ENCODE data around the gene PDE4D. TPM values are rescaled to one million over a fixed set of nuclear protein-coding genes. Genes with fewer than 3 reads are reported as not detected.
A peak's percentile ranks its signal among the peaks of the same experiment; 100 is the strongest.
"Not testable (repeated sequence)": the region's sequence is repeated elsewhere in the genome, so short reads cannot be mapped to it uniquely, and the experiment has no call there.

PDE4D gene
- total and polyA plus RNA-seq, 2 donors = 21.2 to 30.3 TPM

DNA sequence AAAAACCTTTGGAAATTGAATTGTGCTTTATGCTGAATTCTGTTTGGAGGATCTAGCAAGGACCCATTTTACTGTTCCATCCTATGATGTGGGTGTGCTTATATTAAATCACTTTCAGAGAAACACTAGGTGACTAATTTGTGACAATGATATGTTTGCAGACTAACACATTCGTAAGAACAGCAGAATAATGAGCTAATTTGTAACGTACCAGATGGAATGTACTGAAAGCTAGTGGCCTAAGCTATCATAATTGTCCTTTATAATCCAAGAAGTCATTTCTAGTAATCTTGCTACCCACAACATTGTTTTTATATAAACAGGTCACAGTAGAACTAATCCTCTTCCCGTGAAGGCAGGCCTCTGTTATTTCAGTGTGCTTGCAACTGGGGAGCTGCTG is 292.5 kb downstream of the PDE4D start:
- no peak for DNase-seq (ENCODE audit: low read depth in 6 of 9, low spot score in 9 of 9)
- H3K4me3 ChIP-seq (ENCODE audit: low read length in 2 of 2) = no peak overlapping the region
- no peaks in the 10 kb centered on the region for H3K9me3 ChIP-seq (ENCODE audit: control insufficient read depth in 2 of 2, insufficient read depth in 1 of 2, low read length in 1 of 2)
- no peaks in the 10 kb centered on the region for H3K27me3 ChIP-seq (ENCODE audit: control insufficient read depth in 2 of 2, insufficient read depth in 1 of 2, low read length in 1 of 2)
- WGBS = 94% methylated on average over 3 of the region's 3 CpGs
- no peaks in the 10 kb centered on the region for H3K36me3 ChIP-seq (ENCODE audit: control insufficient read depth in 2 of 2, insufficient read depth in 2 of 2, low read length in 1 of 2)
- H3K27ac ChIP-seq (ENCODE audit: low read depth in 1 of 2, low read length in 1 of 2) = no peak overlapping the region
- H3K4me1 ChIP-seq (ENCODE audit: control insufficient read depth in 2 of 2, insufficient read depth in 2 of 2, low read length in 2 of 2) = no peaks in the 10 kb centered on the region

DNA sequence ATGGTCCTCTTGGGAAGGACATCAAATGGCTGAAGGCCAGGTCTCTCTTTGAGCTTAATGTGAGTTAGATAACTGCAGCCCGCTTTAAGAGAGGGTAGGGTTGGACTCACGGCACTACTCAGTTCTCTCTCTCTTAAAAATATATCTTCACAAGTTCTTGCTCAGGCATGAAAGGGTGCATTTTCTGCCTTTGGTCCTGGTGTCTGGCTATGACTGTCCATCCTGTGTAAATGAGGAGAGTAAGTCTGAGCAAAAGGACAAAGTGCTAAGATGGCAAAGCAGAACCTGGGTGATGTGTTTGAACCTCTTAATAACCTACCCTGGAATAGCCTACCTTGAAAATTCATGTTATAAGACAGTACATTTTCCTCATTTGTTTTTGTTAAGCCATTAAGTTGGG is 293.4 kb downstream of the PDE4D start:
- no peaks in the 10 kb centered on the region for H3K4me1 ChIP-seq (ENCODE audit: control insufficient read depth in 2 of 2, insufficient read depth in 2 of 2, low read length in 2 of 2)
- WGBS = 97% methylated on average over 2 of the region's 2 CpGs
- no peak overlapping the region for H3K27ac ChIP-seq (ENCODE audit: low read depth in 1 of 2, low read length in 1 of 2)
- H3K27me3 ChIP-seq (ENCODE audit: control insufficient read depth in 2 of 2, insufficient read depth in 1 of 2, low read length in 1 of 2) = no peaks in the 10 kb centered on the region
- H3K4me3 ChIP-seq (ENCODE audit: low read length in 2 of 2) = no peak overlapping the region
- no peaks in the 10 kb centered on the region for H3K9me3 ChIP-seq (ENCODE audit: control insufficient read depth in 2 of 2, insufficient read depth in 1 of 2, low read length in 1 of 2)
- no peaks in the 10 kb centered on the region for H3K36me3 ChIP-seq (ENCODE audit: control insufficient read depth in 2 of 2, insufficient read depth in 2 of 2, low read length in 1 of 2)
- no peak for DNase-seq (ENCODE audit: low read depth in 6 of 9, low spot score in 9 of 9)

DNA sequence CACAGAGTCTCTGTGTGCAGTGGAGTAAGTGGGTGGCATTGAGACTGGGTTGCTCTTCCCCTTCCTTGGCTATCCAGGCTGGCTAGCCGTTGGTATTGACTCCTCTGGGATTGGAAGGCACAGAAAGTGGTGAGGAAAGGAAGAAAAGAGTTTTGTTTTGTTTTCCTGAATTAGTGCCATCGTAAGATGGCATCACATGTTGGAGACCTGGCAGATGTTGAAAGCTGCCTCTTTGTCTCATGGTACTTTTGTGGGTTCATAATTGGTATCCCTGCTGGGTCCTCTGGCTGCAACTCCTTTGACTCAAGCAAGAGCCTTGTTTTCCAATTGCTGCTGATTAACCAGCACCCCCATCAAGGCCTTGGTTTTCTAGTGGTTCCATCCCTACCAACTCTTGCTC is 293.8 kb downstream of the PDE4D start:
- Histone ChIP-seq H3K36me3 (ENCODE audit: control insufficient read depth in 2 of 2, insufficient read depth in 2 of 2, low read length in 1 of 2) (no peaks in the 10 kb centered on the region), H3K4me1 (ENCODE audit: control insufficient read depth in 2 of 2, insufficient read depth in 2 of 2, low read length in 2 of 2) (no peaks in the 10 kb centered on the region), H3K27me3 (ENCODE audit: control insufficient read depth in 2 of 2, insufficient read depth in 1 of 2, low read length in 1 of 2) (no peaks in the 10 kb centered on the region), H3K27ac (ENCODE audit: low read depth in 1 of 2, low read length in 1 of 2) (no peak overlapping the region), H3K9me3 (ENCODE audit: control insufficient read depth in 2 of 2, insufficient read depth in 1 of 2, low read length in 1 of 2) (no peaks in the 10 kb centered on the region), H3K4me3 (ENCODE audit: low read length in 2 of 2) (no peak overlapping the region)
- DNase-seq (ENCODE audit: low read depth in 6 of 9, low spot score in 9 of 9) = no peak
- WGBS = 94% methylated on average over 2 of the region's 2 CpGs

GRCh38 chr5:59598547-59598874 is 295.0 kb downstream of the PDE4D start:
- H3K27ac ChIP-seq (ENCODE audit: low read depth in 1 of 2, low read length in 1 of 2) = peak overlapping the region in 1 of 2 donors; percentile 37
- WGBS = 28% methylated on average over 2 of the region's 2 CpGs
- no peaks in the 10 kb centered on the region for H3K9me3 ChIP-seq (ENCODE audit: control insufficient read depth in 2 of 2, insufficient read depth in 1 of 2, low read length in 1 of 2)
- H3K4me1 ChIP-seq (ENCODE audit: control insufficient read depth in 2 of 2, insufficient read depth in 2 of 2, low read length in 2 of 2) = no peaks in the 10 kb centered on the region
- no peak for DNase-seq (ENCODE audit: low read depth in 6 of 9, low spot score in 9 of 9)
- H3K27me3 ChIP-seq (ENCODE audit: control insufficient read depth in 2 of 2, insufficient read depth in 1 of 2, low read length in 1 of 2) = no peaks in the 10 kb centered on the region
- H3K36me3 ChIP-seq (ENCODE audit: control insufficient read depth in 2 of 2, insufficient read depth in 2 of 2, low read length in 1 of 2) = no peaks in the 10 kb centered on the region
- no peak overlapping the region for H3K4me3 ChIP-seq (ENCODE audit: low read length in 2 of 2)

DNA sequence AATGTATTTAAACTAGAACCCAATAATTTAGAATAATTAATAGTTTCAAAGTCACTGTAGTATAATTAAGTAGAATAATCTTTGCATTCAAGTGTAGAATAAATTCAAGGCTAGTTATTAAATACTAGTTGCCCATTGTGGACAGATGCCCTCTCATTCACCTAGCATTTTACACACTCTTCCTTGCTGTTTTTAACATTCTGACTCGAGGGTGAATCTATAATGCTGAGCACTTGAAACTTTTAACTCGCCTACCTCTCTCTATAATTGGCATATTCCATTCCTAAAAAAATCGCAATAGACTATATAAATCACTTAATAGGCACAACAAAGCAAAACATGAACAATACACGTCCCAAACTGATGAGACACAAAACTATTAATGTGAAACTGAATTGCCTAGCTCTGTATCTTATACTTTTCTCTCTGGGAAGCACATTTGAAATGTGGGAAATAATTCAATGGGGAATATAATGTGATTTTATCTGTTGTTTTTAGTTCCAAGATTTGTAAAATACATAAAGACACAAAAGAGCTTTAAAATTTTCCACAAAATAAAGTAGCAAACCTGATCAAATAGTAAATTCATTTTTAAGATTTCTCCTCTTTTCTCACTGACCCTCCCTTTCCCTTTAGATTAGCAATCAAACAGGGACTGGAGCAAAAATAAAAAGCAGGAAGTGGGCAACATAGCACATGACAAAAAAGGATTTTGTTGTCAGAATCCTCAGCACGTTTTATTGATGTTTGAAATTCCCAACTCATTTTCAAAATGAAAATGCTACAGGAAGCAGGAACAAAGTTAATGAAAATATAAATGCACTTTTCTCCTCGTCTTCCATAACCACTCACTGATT is 295.6 kb downstream of the PDE4D start:
- Histone ChIP-seq H3K9me3 (ENCODE audit: control insufficient read depth in 2 of 2, insufficient read depth in 1 of 2, low read length in 1 of 2) (no peaks in the 10 kb centered on the region), H3K27me3 (ENCODE audit: control insufficient read depth in 2 of 2, insufficient read depth in 1 of 2, low read length in 1 of 2) (no peaks in the 10 kb centered on the region), H3K4me3 (ENCODE audit: low read length in 2 of 2) (no peak overlapping the region), H3K36me3 (ENCODE audit: control insufficient read depth in 2 of 2, insufficient read depth in 2 of 2, low read length in 1 of 2) (no peaks in the 10 kb centered on the region), H3K27ac (ENCODE audit: low read depth in 1 of 2, low read length in 1 of 2) (no peak overlapping the region), H3K4me1 (ENCODE audit: control insufficient read depth in 2 of 2, insufficient read depth in 2 of 2, low read length in 2 of 2) (no peaks in the 10 kb centered on the region)
- 64% methylated on average over 6 of the region's 6 CpGs for WGBS
- DNase-seq (ENCODE audit: low read depth in 6 of 9, low spot score in 9 of 9) = no peak

GRCh38 chr5:59596586-59597350 is 296.8 kb downstream of the PDE4D start:
- Histone ChIP-seq H3K4me3 (ENCODE audit: low read length in 2 of 2) (no peak overlapping the region), H3K27ac (ENCODE audit: low read depth in 1 of 2, low read length in 1 of 2) (no peak overlapping the region), H3K27me3 (ENCODE audit: control insufficient read depth in 2 of 2, insufficient read depth in 1 of 2, low read length in 1 of 2) (no peaks in the 10 kb centered on the region), H3K4me1 (ENCODE audit: control insufficient read depth in 2 of 2, insufficient read depth in 2 of 2, low read length in 2 of 2) (no peaks in the 10 kb centered on the region), H3K36me3 (ENCODE audit: control insufficient read depth in 2 of 2, insufficient read depth in 2 of 2, low read length in 1 of 2) (no peaks in the 10 kb centered on the region), H3K9me3 (ENCODE audit: control insufficient read depth in 2 of 2, insufficient read depth in 1 of 2, low read length in 1 of 2) (no peaks in the 10 kb centered on the region)
- 94% methylated on average over 2 of the region's 2 CpGs for WGBS
- DNase-seq (ENCODE audit: low read depth in 6 of 9, low spot score in 9 of 9) = no peak

DNA sequence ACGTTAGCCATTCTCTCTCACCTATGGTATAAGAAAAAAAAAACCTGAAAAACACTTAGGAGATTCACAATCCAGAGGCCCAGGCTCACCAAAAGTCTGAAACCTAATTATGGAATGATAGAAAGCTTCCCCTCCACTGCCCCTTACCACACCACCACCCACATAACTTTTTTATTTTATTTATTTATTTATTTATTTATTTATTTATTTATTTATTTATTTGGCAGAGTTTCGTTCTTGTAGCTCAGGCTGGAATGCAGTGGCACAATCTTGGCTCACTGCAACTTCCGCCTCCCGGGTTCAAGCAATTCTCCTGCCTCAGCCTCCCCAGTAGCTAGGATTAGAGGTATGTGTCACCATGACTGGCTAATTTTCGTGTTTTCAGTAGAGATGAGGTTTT is 299.4 kb downstream of the PDE4D start:
- DNase-seq (ENCODE audit: low read depth in 6 of 9, low spot score in 9 of 9); H3K9me3 ChIP-seq (ENCODE audit: control insufficient read depth in 2 of 2, insufficient read depth in 1 of 2, low read length in 1 of 2); H3K4me3 ChIP-seq (ENCODE audit: low read length in 2 of 2); H3K27me3 ChIP-seq (ENCODE audit: control insufficient read depth in 2 of 2, insufficient read depth in 1 of 2, low read length in 1 of 2); H3K27ac ChIP-seq (ENCODE audit: low read depth in 1 of 2, low read length in 1 of 2); H3K36me3 ChIP-seq (ENCODE audit: control insufficient read depth in 2 of 2, insufficient read depth in 2 of 2, low read length in 1 of 2); H3K4me1 ChIP-seq (ENCODE audit: control insufficient read depth in 2 of 2, insufficient read depth in 2 of 2, low read length in 2 of 2): not testable (repeated sequence)
- 95% methylated on average over 5 of the region's 5 CpGs for WGBS

DNA sequence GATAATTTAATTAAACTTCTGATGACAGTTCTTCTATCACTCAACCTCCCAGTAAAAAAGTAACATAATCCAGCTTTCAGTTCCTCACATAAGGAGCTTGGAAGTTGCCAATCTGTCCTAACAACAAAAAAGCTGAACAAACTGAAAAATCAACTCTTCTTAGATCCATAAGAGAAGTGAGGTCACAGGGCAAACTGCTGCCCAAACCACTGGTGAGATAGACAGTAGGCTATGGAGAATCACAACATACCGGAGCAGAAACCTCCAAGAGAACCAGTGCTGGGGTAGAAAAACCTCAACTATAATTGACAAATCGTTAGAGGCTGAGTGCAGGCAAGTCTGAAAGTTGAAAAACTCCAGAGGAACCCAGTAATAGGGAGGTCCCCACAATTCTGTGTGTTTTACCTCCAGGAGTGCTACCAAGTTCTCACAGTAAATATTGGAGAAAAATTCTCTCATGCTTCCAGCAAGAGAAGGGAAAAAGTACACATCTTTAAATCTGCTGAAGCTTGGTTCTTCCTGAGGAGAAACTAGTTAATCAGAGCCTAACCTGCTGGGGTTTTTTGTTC is 300.0 kb downstream of the PDE4D start:
- Histone ChIP-seq H3K36me3 (ENCODE audit: control insufficient read depth in 2 of 2, insufficient read depth in 2 of 2, low read length in 1 of 2) (no peaks in the 10 kb centered on the region), H3K4me1 (ENCODE audit: control insufficient read depth in 2 of 2, insufficient read depth in 2 of 2, low read length in 2 of 2) (no peaks in the 10 kb centered on the region), H3K27ac (ENCODE audit: low read depth in 1 of 2, low read length in 1 of 2) (no peak overlapping the region), H3K9me3 (ENCODE audit: control insufficient read depth in 2 of 2, insufficient read depth in 1 of 2, low read length in 1 of 2) (no peaks in the 10 kb centered on the region), H3K4me3 (ENCODE audit: low read length in 2 of 2) (no peak overlapping the region), H3K27me3 (ENCODE audit: control insufficient read depth in 2 of 2, insufficient read depth in 1 of 2, low read length in 1 of 2) (no peaks in the 10 kb centered on the region)
- DNase-seq (ENCODE audit: low read depth in 6 of 9, low spot score in 9 of 9) = no peak
- 62% methylated on average over 2 of the region's 2 CpGs for WGBS

DNA sequence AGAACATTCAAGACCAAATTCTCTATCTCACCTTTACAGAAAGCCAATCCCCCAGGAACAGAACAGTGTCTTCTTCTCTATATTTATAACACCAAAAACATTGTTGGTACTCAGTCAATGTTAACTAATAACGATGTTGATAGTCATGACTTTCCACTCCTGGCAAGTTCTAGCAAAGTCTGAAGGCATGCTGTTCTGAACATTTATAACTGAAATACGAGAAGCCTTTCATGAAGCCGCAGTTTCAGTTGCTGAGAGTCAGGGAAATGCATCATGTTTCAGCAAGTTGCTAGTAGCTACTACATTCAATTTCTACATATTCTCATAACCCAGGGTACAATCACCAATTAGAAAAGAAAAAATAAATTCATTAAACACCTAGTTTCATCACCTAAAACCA is 301.4 kb downstream of the PDE4D start:
- H3K27me3 ChIP-seq (ENCODE audit: control insufficient read depth in 2 of 2, insufficient read depth in 1 of 2, low read length in 1 of 2) = peaks cover 0 to 2% of the 10 kb centered on the region in 2 donors
- 92% methylated on average over 3 of the region's 3 CpGs for WGBS
- H3K36me3 ChIP-seq (ENCODE audit: control insufficient read depth in 2 of 2, insufficient read depth in 2 of 2, low read length in 1 of 2) = no peaks in the 10 kb centered on the region
- peaks cover 0 to 4% of the 10 kb centered on the region in 2 donors for H3K4me1 ChIP-seq (ENCODE audit: control insufficient read depth in 2 of 2, insufficient read depth in 2 of 2, low read length in 2 of 2)
- no peak overlapping the region for H3K27ac ChIP-seq (ENCODE audit: low read depth in 1 of 2, low read length in 1 of 2)
- DNase-seq (ENCODE audit: low read depth in 6 of 9, low spot score in 9 of 9) = peak in 1 of 9 donors; percentile 32
- no peaks in the 10 kb centered on the region for H3K9me3 ChIP-seq (ENCODE audit: control insufficient read depth in 2 of 2, insufficient read depth in 1 of 2, low read length in 1 of 2)
- H3K4me3 ChIP-seq (ENCODE audit: low read length in 2 of 2) = no peak overlapping the region
